Activated CD4-positive, alpha-beta T cell treated with anti-CD3 and anti-CD28 coated beads, Interleukin-2, amount 10 ng/mL, durations not matched to agents 24 days and 14 days (primary cell): Measurements from ENCODE around the gene VDAC1. TPM values are rescaled to one million over a fixed set of nuclear protein-coding genes. Genes with fewer than 3 reads are reported as not detected.
A peak's percentile ranks its signal among the peaks of the same experiment; 100 is the strongest.

Experiments used
- DNase-seq: peaks from one replicate; pipeline ENCODE4 v3.0.0; 2022
- H3K27ac Mint-ChIP-seq: one replicate; pipeline ENCODE4 v1.8.0; 2022; ENCODE audit warnings: mild to moderate bottlenecking, mixed read lengths
- H3K27me3 Mint-ChIP-seq: one replicate; pipeline ENCODE4 v1.8.0; 2022; ENCODE audit warnings: mixed read lengths
- H3K36me3 Mint-ChIP-seq: one replicate; pipeline ENCODE4 v1.8.0; 2022; ENCODE audit warnings: low read depth, mild to moderate bottlenecking, mixed read lengths
- H3K4me1 Mint-ChIP-seq: one replicate; pipeline ENCODE4 v1.8.0; 2021; ENCODE audit warnings: mixed read lengths
- H3K4me3 Mint-ChIP-seq: one replicate; pipeline ENCODE4 v1.8.0; 2022; ENCODE audit warnings: mild to moderate bottlenecking, moderate library complexity, mixed read lengths
- H3K9me3 Mint-ChIP-seq: one replicate; pipeline ENCODE4 v1.8.0; 2021; ENCODE audit warnings: mixed read lengths
- intact Hi-C: fragments of 100-400 bp; cut with micrococcal nuclease; formaldehyde crosslinking; loops from one replicate; pipeline ENCODE4 v1.15.1; 2023
- total RNA-seq: library from RNA; stranded (reverse); gene quantifications from 2 replicates; pipeline ENCODE4 v1.2.3, GENCODE V29; 2022

The VDAC1 gene
- total RNA-seq, 1 donor from 2014 or later, result 508 TPM

- Mint-ChIP-seq H3K27me3 (peaks cover 13% of the 10 kb centered on the region), H3K27ac (no peak overlapping the region), H3K4me3 (no peak overlapping the region), H3K36me3 (peaks cover 20% of the 10 kb centered on the region), H3K9me3 (no peaks in the 10 kb centered on the region), H3K4me1 (peaks cover 17% of the 10 kb centered on the region)
- intact Hi-C loops, result loop anchor here (10.0 kb wide), 1 partner anchor 517 kb away; the partner anchor contains the start of gene JADE2
- DNase-seq, result no peak
These were observed 2.9 kb upstream of the VDAC1 start for GRCh38 chr5:134007581-134008265.

- Mint-ChIP-seq H3K36me3 (peaks cover 32% of the 10 kb centered on the region), H3K9me3 (no peaks in the 10 kb centered on the region), H3K27ac (peak overlapping the region; percentile 96), H3K27me3 (peaks cover 3% of the 10 kb centered on the region), H3K4me1 (peaks cover 31% of the 10 kb centered on the region), H3K4me3 (peak overlapping the region; percentile 93)
- no peak for DNase-seq
- intact Hi-C loops, result loop anchor here (10.0 kb wide), 1 partner anchor 519 kb away; the partner anchor contains the start of gene JADE2
These were observed 1.3 kb upstream of the VDAC1 start for GRCh38 chr5:134006115-134006514.

GRCh38 chr5:134005417-134006061 lies 764 bp upstream of the VDAC1 start:
- peaks cover 36% of the 10 kb centered on the region for H3K36me3 Mint-ChIP-seq
- intact Hi-C loops, result loop anchor here (1.0 to 10.0 kb wide), 3 partner anchors 33 to 519 kb away; partner anchors contain the start of genes JADE2 and SKP1
- H3K27me3 Mint-ChIP-seq, result no peaks in the 10 kb centered on the region
- no peaks in the 10 kb centered on the region for H3K9me3 Mint-ChIP-seq
- DNase-seq, result no peak
- H3K4me3 Mint-ChIP-seq, result peak overlapping the region; percentile 93
- H3K27ac Mint-ChIP-seq, result peak overlapping the region; percentile 96
- H3K4me1 Mint-ChIP-seq, result peaks cover 35% of the 10 kb centered on the region

- Mint-ChIP-seq H3K27ac (peak overlapping the region; percentile 96), H3K9me3 (no peaks in the 10 kb centered on the region), H3K4me1 (peaks cover 46% of the 10 kb centered on the region), H3K4me3 (peak overlapping the region; percentile 93), H3K36me3 (peaks cover 44% of the 10 kb centered on the region), H3K27me3 (no peaks in the 10 kb centered on the region)
- DNase-seq, result peak; percentile 83
- intact Hi-C loops, result loop anchor here (1.0 to 10.0 kb wide), 4 partner anchors 35 to 521 kb away; partner anchors contain the start of genes C5orf15 and JADE2
These were observed 754 bp downstream of the VDAC1 start for GRCh38 chr5:134003817-134004625.

GRCh38 chr5:134003064-134003816 lies 1.5 kb downstream of the VDAC1 start:
- DNase-seq, result no peak
- intact Hi-C loops, result loop anchor here (10.0 kb wide), 1 partner anchor 522 kb away; the partner anchor contains the start of gene JADE2
- H3K9me3 Mint-ChIP-seq, result no peaks in the 10 kb centered on the region
- peak overlapping the region; percentile 96 for H3K27ac Mint-ChIP-seq
- H3K4me1 Mint-ChIP-seq, result peaks cover 49% of the 10 kb centered on the region
- H3K4me3 Mint-ChIP-seq, result peak overlapping the region; percentile 91
- no peaks in the 10 kb centered on the region for H3K27me3 Mint-ChIP-seq
- H3K36me3 Mint-ChIP-seq, result peaks cover 45% of the 10 kb centered on the region

- H3K4me3 Mint-ChIP-seq, result peak overlapping the region; percentile 91
- peak overlapping the region; percentile 96 for H3K27ac Mint-ChIP-seq
- H3K27me3 Mint-ChIP-seq, result no peaks in the 10 kb centered on the region
- DNase-seq, result no peak
- H3K36me3 Mint-ChIP-seq, result peaks cover 48% of the 10 kb centered on the region
- no peaks in the 10 kb centered on the region for H3K9me3 Mint-ChIP-seq
- H3K4me1 Mint-ChIP-seq, result peaks cover 52% of the 10 kb centered on the region
- intact Hi-C loops, result loop anchor here (10.0 kb wide), 1 partner anchor 523 kb away; the partner anchor contains the start of gene JADE2
These were observed 2.6 kb downstream of the VDAC1 start for GRCh38 chr5:134001938-134002731.

GRCh38 chr5:134000696-134001453 lies 3.9 kb downstream of the VDAC1 start:
- Mint-ChIP-seq H3K4me3 (peak overlapping the region; percentile 43), H3K27ac (peak overlapping the region; percentile 41), H3K36me3 (peaks cover 47% of the 10 kb centered on the region), H3K27me3 (no peaks in the 10 kb centered on the region), H3K9me3 (no peaks in the 10 kb centered on the region), H3K4me1 (peaks cover 52% of the 10 kb centered on the region)
- no peak for DNase-seq
- intact Hi-C loops, result loop anchor here (10.0 kb wide), 1 partner anchor 524 kb away; the partner anchor contains the start of gene JADE2

GRCh38 chr5:134000091-134000511 lies 4.7 kb downstream of the VDAC1 start:
- Mint-ChIP-seq H3K27me3 (no peaks in the 10 kb centered on the region), H3K9me3 (no peaks in the 10 kb centered on the region), H3K27ac (peak overlapping the region; percentile 46), H3K4me1 (peaks cover 50% of the 10 kb centered on the region), H3K36me3 (peaks cover 43% of the 10 kb centered on the region), H3K4me3 (no peak overlapping the region)
- intact Hi-C loops, result loop anchor here (10.0 kb wide), 1 partner anchor 525 kb away; the partner anchor contains the start of gene JADE2
- DNase-seq, result no peak

- H3K27ac Mint-ChIP-seq, result no peak overlapping the region
- H3K36me3 Mint-ChIP-seq, result peaks cover 44% of the 10 kb centered on the region
- no peak for DNase-seq
- intact Hi-C loops, result no loop called here
- no peaks in the 10 kb centered on the region for H3K27me3 Mint-ChIP-seq
- peaks cover 55% of the 10 kb centered on the region for H3K4me1 Mint-ChIP-seq
- H3K9me3 Mint-ChIP-seq, result no peaks in the 10 kb centered on the region
- no peak overlapping the region for H3K4me3 Mint-ChIP-seq
These were observed 6.0 kb downstream of the VDAC1 start for GRCh38 chr5:133998807-133999206.

GRCh38 chr5:133998042-133998441 lies 6.7 kb downstream of the VDAC1 start:
- H3K27me3 Mint-ChIP-seq, result no peaks in the 10 kb centered on the region
- H3K9me3 Mint-ChIP-seq, result no peaks in the 10 kb centered on the region
- intact Hi-C loops, result no loop called here
- H3K36me3 Mint-ChIP-seq, result peaks cover 37% of the 10 kb centered on the region
- H3K27ac Mint-ChIP-seq, result no peak overlapping the region
- H3K4me1 Mint-ChIP-seq, result peaks cover 56% of the 10 kb centered on the region
- DNase-seq, result no peak
- no peak overlapping the region for H3K4me3 Mint-ChIP-seq

- Mint-ChIP-seq H3K4me3 (no peak overlapping the region), H3K9me3 (no peaks in the 10 kb centered on the region), H3K36me3 (peaks cover 32% of the 10 kb centered on the region), H3K27ac (no peak overlapping the region), H3K27me3 (no peaks in the 10 kb centered on the region), H3K4me1 (peaks cover 47% of the 10 kb centered on the region)
- intact Hi-C loops, result no loop called here
- DNase-seq, result peak; percentile 72
These were observed 8.0 kb downstream of the VDAC1 start for GRCh38 chr5:133996683-133997252.
